GM19035 (cell line): Measurements from ENCODE around the gene CDC42EP4.
"Not testable (repeated sequence)": the region's sequence is repeated elsewhere in the genome, so short reads cannot be mapped to it uniquely, and the experiment has no call there.

Experiments
- ATAC-seq: cut with Tn5 transposase; IDR thresholded peaks from one replicate; pipeline ENCODE4 v1.9.1; 2021; ENCODE audit not compliant: unreplicated experiment

The CDC42EP4 gene

GRCh38 chr17:73283250-73283649 is 28.6 kb downstream of the CDC42EP4 start:
- no peak for ATAC-seq

GRCh38 chr17:73282629-73283028 is 29.2 kb downstream of the CDC42EP4 start:
- no peak for ATAC-seq

- peak; percentile 94 for ATAC-seq
Observed at GRCh38 chr17:73281928-73282327, 29.9 kb downstream of the CDC42EP4 start.

GRCh38 chr17:73280191-73280590 is 31.6 kb downstream of the CDC42EP4 start:
- no peak for ATAC-seq

GRCh38 chr17:73279704-73280103 is 32.1 kb downstream of the CDC42EP4 start:
- no peak for ATAC-seq

GRCh38 chr17:73278465-73279453 is 33.0 kb downstream of the CDC42EP4 start:
- no peak for ATAC-seq

GRCh38 chr17:73278049-73278464 is 33.7 kb downstream of the CDC42EP4 start:
- no peak for ATAC-seq

GRCh38 chr17:73274490-73274889 is 37.3 kb downstream of the CDC42EP4 start:
- ATAC-seq: no peak

GRCh38 chr17:73272906-73273218 is 38.9 kb downstream of the CDC42EP4 start:
- ATAC-seq: no peak

- ATAC-seq: peak; percentile 100
Observed at GRCh38 chr17:73271072-73271471, 40.7 kb downstream of the CDC42EP4 start.

- ATAC-seq: no peak
Observed at GRCh38 chr17:73269791-73270190, 42.0 kb downstream of the CDC42EP4 start.

- ATAC-seq: no peak
Observed at GRCh38 chr17:73269329-73269615, 42.5 kb downstream of the CDC42EP4 start.

- ATAC-seq: no peak
Observed at GRCh38 chr17:73268582-73269328, 43.0 kb downstream of the CDC42EP4 start.

GRCh38 chr17:73267648-73268537 is 43.9 kb downstream of the CDC42EP4 start:
- ATAC-seq: no peak

GRCh38 chr17:73266796-73267195 is 45.0 kb downstream of the CDC42EP4 start:
- no peak for ATAC-seq

- no peak for ATAC-seq
Observed at GRCh38 chr17:73265646-73266640, 45.9 kb downstream of the CDC42EP4 start.

- not testable (repeated sequence) for ATAC-seq
Observed at GRCh38 chr17:73264448-73264847, 47.4 kb downstream of the CDC42EP4 start.

GRCh38 chr17:73262676-73263642 is 48.8 kb downstream of the CDC42EP4 start:
- no peak for ATAC-seq
